Tracheal epithelial cell (primary cell): ENCODE results near the gene ISY1. TPM values are rescaled to one million over a fixed set of nuclear protein-coding genes. Genes with fewer than 3 reads are reported as not detected.

ENCODE experiments used
- total RNA-seq: library from RNA; depleted of rRNA; stranded (reverse); fragments of >200 nt; gene quantifications from 2 replicates; pipeline ENCODE4 v1.2.1, GENCODE V29; 2014

Gene ISY1
- total RNA-seq = 13.0 and 23.6 TPM in 2 replicates

DNA sequence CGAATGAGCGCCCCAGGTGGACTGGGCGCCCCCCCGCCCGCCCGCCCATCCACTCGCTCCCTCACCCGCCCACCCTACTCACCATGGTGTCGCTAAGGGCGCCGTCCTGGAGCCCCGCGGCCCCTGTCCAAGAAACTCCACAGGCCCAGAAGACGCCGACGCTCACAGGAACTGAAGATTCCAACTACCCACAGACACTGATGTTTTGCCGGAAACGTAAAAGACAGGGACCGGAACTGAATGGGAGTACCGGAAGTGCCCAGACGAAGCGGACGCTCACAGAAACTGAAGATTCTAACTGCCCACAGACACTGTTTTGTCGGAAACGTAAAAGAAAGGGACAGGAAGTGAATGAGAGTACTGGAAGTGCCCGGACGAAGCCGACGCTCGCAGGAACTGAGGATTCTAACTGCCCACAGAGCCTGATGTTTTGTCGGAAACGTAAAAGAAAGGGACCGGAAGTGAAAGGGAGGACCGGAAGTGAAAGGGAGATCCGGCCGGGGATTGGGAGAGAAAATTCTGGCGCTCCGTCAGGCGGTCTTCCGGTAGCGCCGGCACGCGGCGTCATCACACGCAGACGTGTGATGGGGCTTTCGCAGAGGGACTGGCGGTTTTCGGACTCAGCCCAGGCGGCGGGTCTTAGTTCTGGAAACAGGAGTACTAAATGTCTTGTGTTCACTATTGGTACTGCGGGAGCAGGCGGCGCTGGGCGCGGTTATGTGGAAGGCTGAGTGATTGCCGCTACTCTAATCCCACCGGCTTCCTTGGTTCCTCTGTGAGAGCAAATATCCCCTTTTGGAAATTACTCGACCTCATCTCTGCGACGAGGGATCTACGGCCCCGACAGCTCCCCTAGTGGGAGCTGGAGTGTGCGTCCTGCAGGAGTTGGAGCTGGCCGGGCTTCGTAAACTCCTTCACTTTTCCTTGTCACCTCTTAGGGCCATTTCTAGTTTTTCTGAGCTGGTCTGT is at the start of gene ISY1:
Gene ISY1, minus strand, starts transcription at position 173 of the 969 bp plus-strand sequence. Its CDS starts 88 bp downstream, at position 85.

DNA sequence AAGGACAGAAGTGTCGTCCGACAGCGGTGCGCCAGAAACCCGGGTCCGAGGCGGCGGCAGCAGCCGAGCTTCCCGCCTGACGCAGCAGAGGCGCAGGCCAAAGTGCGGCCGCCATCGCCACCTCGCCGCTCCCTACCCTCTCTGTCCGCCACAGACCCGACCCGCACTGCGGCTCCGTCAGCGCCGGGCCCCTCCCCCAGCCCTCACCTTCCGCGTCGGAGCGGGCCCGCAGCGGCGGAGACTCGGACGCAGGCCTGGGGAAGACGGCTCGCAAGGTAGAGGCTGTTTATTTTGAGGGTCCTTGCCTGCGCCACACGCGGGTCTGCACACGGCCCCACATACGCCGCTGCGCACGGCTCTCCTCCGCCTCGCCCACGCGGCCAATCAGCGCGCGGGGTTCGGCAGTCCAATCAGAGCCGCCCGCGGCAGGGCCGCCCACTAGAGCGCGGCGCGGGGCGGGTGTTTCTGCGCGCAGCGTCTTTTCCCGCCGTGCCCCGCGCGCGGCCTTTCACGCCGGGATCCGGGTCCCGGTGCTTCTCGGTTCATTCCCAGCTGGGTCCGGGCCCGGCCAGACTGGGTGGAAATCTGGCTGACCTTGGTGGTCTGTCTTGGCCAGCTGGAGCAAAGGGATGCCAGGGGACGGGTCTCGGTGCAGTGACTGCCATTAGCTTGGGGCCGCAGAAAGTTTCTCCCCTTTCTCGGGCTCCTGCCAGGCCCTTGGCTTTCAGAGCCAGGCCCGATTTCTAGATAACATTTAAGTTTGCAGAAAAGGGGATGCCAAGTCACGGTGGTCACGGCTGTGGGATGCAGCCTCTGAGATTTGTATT is 22.9 kb upstream of the ISY1 start, which contains the start of gene CNBP:
Gene CNBP, minus strand, starts transcription at position 328 of the 827 bp plus-strand sequence. CDS start 12,139 bp downstream, outside the sequence.

DNA sequence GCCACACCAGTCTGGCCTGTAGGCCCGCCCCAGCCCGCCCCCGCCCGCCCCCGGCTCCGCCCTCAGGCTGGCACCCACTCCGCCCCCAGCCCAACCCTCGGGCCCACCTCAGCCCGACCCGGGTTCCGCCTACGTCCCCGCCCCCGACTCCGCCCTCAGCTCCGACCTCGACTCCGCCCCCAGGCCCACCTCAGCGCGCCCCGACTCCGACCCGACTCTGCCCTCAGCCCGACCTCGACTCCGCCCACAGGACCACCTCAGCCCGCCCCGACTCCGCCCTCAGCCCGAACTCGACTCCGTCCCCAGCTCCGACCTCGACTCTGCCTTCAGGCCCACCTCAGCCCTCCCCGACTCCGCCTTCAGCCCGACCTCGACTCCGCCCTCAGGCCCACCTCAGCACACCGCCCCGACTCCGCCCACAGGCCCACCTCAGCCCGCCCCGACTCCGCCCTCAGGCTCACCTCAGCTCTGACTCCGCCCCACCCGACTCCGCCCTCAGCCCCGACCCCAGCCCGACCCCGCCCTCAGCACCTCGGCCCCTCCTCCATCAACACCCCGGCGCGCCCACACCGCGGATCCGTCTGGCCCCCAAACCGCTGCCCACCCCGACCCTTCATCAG is 39.0 kb downstream of the ISY1 start, which contains the start of gene RAB43:
Gene RAB43, minus strand, starts transcription at position 13 of the 620 bp plus-strand sequence. CDS start 315 bp downstream, outside the sequence.

Other genes starting within 250 kb of the ISY1 start
- 0.43 TPM in 1 of 2 replicates, not detected in the other for gene CFAP92, start 167.0 kb downstream of the ISY1 start, total RNA-seq
- not detected in 2 replicates for gene EFCC1, start 159.8 kb downstream of the ISY1 start, total RNA-seq
- not detected in 2 replicates for gene GP9, start 100.3 kb downstream of the ISY1 start, total RNA-seq
- 7.7 and 35.7 TPM in 2 replicates for gene RAB43, start 39.3 kb downstream of the ISY1 start, total RNA-seq
- 333 and 475 TPM in 2 replicates for gene CNBP, start 22.8 kb upstream of the ISY1 start, total RNA-seq
- 107 and 172 TPM in 2 replicates for gene COPG1, start 88.5 kb upstream of the ISY1 start, total RNA-seq
- 27.5 and 55.9 TPM in 2 replicates for gene HMCES, start 117.8 kb upstream of the ISY1 start, total RNA-seq